ENCODE data around the gene LRRN3.
A peak's percentile ranks its signal among the peaks of the same experiment; 100 is the strongest.

The LRRN3 gene

DNA sequence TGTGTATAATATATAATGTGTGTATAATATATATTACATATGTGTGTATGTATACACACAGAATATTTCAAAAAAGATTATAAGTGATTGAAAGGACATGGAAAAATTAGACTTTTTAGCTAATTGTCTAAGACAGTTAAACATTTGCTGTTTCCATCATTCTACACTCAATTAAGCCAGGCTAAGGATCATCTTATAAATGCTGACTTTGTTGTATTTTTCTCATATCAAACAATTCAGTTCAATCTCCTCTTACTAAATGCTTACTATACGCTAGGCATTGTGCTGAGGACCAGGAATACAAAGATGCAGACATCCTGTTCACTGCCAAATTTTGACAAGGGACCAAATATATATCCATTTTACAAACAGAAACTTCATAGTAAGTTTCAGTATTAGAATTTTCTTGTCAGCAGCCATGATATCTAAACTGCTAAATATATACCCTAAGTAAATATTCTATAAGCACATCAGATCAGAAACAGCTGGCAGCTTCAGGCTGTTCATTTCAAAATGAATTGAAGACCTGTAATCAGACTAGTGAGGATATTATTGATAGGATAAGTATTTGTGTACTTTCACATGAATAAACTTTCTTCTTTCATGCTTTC lies 10.3 kb upstream of the LRRN3 start:
- DNase-seq = no peak

GRCh38 chr7:111081546-111082267 lies 9.2 kb upstream of the LRRN3 start:
- no peak for DNase-seq

DNA sequence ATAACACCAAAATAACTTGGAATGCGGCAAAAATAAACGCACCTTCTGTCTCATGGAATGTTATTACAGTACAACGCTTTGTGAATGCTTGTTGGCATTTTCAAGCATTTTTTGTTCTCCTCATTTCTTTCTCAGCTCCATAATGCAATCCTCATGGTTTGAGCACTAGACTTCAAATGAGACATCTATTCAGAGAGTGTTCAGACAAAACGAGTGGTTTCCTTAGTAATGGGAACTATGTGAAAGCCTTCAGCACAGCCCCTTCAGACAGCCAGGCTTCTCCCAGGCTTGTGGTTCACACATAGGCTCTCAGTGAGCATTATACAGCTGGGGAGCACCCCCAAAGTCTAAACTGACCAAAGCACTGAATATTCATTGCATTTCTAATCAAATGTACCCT lies 8.6 kb upstream of the LRRN3 start:
- no peak for DNase-seq

- no peak for DNase-seq
Measured at GRCh38 chr7:111083413-111083812, 7.5 kb upstream of the LRRN3 start.

- no peak for DNase-seq
Measured at GRCh38 chr7:111085356-111085755, 5.6 kb upstream of the LRRN3 start.

DNA sequence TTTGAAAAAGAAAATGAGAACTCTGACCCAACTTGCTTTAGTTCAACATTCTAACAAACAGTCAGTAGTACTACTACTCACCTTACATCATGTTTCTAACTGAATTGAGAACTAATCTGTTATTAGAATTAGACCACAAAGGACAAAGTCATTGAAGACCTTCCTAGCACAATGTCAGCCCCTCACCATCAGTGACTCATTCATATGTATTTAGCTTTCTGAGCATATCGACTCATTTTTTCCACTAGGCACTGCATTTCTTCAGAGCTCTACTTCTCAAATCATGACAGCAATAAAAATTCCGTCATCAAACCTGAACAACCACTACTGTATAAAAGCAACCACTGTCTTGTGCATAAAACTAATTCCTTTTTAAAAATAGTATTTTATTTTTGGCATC lies 4.4 kb upstream of the LRRN3 start:
- DNase-seq = no peak

DNA sequence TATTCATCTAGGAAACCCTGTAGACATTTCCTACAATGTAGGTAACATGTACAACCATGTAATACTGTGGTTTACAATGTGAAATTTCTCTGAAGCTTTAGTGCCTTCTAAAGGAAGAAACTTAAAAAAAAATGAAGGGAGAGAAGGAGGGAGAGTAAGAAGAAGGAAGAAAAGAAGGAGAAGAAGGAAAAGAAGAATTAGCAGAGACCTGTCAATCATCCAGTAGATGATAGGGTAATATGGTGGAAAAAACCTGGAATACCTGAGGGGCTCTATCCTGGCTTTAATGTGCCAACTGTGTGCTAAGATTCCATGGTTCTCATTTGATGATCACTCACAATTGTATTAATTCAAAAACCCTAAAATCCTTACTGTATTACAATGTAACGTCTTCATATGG lies 2.6 kb upstream of the LRRN3 start:
- no peak for DNase-seq

GRCh38 chr7:111089822-111090426 lies 1.0 kb upstream of the LRRN3 start:
- peak; percentile 63 for DNase-seq

GRCh38 chr7:111091593-111092358 lies 849 bp downstream of the LRRN3 start:
- DNase-seq = no peak

DNA sequence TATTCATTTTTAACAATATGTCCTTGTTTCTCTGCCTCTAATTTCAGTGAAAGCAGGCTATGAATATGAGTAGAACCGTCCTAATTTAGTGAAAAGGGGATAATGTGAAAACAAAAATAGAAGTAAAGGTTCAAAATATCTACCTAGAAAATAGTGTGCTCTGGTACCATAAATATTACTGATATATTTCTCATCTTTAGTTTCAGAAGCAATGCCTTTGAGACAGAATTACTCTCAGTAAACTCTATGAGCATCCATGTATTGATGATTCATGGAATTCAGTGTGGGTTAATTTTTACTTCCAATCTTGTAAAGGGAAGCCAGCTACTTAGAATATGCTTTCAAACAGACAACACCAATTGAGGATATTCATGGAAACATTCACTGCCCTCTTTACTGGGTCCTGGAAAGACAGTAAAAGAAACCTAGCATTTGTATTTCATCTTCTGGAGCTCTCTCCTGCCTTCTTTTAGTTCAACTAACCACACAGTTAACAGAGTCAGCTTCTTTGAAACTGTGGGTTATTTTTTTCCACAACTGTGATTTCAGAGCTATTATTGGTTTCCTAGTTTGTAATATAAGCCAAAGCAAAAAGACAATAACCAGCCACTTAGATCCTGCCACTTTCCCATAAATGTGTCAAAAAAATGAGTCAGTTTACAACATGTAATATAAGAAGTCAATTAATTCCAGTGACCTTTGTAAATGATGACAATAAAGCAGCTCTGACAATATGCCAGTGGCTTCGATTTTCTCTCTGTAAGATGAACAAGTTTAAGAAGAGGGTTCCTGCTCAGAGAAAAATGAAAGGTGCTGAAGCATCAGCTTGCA lies 1.7 kb downstream of the LRRN3 start:
- DNase-seq = no peak

DNA sequence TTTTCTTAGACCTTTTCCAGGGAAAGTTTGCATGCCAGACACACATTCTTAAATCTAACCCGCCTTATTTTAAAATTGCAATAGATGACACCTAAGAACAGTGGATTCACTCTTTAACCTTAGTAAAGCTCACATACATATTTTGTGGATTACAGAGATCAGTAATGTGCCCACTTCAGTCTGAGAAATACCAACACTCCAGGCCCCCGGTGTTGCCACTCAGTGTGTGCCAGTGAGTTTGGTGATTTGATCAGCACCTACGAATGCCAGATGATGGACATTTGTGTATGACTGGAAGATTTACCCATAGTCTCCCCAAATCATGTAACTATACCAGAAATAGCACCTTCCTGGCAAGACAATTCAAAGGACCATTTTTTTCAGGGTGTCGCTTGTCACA lies 2.6 kb downstream of the LRRN3 start:
- no peak for DNase-seq

DNA sequence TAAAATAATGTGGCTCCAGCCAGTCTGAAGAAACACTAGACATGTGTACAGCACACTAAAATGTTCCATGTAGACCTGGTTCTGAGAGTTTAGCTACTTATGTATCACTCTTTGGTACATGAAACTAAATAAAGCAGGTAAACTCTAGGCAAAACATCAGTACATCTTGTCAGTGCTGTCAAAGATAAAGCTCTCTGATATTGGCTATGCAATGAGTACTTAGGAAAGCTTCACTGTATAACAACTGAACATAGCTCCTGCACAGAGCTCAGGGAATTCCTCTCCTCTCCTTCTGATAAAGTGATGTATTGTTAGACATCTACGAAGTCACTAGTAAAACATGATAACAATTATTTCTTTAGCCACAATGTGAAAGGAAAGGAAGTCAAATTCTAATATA lies 3.5 kb downstream of the LRRN3 start:
- no peak for DNase-seq

DNA sequence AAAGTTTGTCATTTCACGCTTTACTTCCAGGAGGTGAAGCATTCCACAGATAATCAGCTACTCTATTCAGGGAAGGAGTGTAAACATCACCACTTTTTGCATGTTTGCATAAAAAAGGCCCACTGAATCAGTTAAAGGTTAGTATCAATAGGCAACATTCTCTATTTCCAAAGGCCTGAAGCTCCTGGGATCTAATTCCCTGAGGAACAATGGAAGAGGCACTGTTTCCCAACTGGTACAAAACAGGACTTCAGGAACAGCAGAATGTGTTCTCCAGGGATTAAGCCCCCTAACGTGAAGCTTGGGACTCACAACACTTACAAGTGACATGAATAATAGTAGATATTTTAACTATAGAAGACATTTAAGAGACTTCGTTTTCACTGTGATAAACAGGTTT lies 6.1 kb downstream of the LRRN3 start:
- DNase-seq = no peak

GRCh38 chr7:111098011-111098925 lies 7.3 kb downstream of the LRRN3 start:
- DNase-seq = no peak

DNA sequence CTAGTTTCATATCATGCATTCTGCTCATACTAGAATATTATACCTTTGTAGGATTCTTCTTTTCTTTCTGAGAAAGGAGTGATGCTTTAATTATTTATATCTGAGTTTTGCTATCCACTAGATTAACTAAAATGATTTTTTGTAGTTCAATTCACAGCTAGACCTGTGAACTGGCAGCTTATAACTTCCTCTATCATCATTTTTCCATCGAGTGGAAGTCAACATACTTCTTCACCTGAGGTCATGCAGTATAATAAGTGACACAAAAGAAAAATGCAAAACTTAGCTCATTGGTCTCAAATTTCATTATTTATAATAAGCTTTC lies 8.0 kb downstream of the LRRN3 start:
- DNase-seq = no peak

GRCh38 chr7:111101856-111102646 lies 11.1 kb downstream of the LRRN3 start:
- no peak for DNase-seq

GRCh38 chr7:111103136-111103535 lies 12.2 kb downstream of the LRRN3 start:
- no peak for DNase-seq

GRCh38 chr7:111103678-111104274 lies 12.8 kb downstream of the LRRN3 start:
- DNase-seq = no peak

- no peak for DNase-seq
Measured at GRCh38 chr7:111104710-111105109, 13.8 kb downstream of the LRRN3 start.

GRCh38 chr7:111105269-111105668 lies 14.3 kb downstream of the LRRN3 start:
- DNase-seq = no peak

DNA sequence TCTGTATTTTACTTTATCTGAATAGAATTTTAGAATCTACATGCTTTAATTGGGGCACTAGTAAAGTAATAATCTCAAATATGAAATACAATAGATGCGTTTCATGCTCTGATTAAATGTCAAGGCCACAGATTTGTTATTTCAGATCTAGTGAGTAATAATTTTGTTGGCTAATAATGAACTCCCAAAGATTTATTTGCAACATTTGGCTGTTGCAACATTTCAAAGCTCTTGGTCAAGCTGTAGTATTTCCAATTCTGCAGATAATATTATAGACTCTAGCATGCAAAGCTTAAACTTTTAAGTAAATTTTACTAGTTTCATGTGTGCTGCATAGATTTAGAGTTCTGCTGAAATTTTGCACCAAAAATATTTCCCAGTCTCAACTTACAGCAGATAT lies 16.7 kb downstream of the LRRN3 start:
- no peak for DNase-seq
